Stimulated activated CD8-positive, alpha-beta memory T cell treated with anti-CD3 and anti-CD28 coated beads, Interleukin-12 subunit alpha, Interleukin-12 subunit beta, amount 100 ng/mL, for 4 hours (primary cell): Measurements from ENCODE around the gene ITCH.
"Not testable (repeated sequence)": the region's sequence is repeated elsewhere in the genome, so short reads cannot be mapped to it uniquely, and the experiment has no call there.

Experiments
- DNase-seq: peaks from one replicate; pipeline ENCODE4 v3.0.0-alpha.2; 2020; ENCODE audit warnings: low read depth

The ITCH gene

GRCh38 chr20:34414525-34414924 is 51.5 kb downstream of the ITCH start:
- not testable (repeated sequence) for DNase-seq

DNA sequence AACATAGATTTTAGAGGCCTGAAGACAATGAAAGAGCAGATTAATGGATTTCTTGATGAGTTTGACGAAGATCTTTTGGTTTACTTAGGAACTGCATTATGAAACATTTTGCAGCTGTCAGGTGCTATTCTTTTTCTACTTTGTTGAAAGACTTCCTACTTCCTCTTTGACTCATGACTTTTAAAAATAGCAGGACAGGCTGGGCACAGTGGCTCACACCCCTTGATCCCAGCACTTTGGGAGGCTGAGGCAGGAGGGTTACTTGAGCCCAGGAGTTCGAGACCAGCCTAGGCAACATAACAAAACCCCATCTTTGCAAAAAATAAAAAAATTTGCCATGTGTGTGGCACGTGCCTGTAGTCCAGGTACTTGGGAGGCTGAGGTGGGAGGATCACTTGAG is 52.0 kb downstream of the ITCH start:
- no peak for DNase-seq

DNA sequence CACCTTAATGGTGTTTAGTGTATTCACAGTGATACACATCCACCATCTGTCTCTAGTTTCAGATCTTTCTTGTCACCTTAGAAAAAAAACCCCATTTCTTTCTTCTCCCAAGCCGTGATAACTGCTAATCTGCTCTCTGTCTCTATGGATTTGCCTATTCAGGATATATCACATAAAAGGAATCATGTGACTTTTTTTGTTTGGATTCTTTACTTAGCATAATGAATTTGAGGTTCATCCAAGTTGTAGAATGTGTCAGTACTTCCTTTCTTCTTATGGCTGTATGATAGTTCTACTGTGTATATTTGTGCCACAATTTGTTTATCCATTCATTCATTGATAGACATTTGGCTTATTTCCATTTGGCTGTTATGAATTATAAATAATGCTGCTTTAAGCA is 57.1 kb downstream of the ITCH start:
- DNase-seq = no peak

DNA sequence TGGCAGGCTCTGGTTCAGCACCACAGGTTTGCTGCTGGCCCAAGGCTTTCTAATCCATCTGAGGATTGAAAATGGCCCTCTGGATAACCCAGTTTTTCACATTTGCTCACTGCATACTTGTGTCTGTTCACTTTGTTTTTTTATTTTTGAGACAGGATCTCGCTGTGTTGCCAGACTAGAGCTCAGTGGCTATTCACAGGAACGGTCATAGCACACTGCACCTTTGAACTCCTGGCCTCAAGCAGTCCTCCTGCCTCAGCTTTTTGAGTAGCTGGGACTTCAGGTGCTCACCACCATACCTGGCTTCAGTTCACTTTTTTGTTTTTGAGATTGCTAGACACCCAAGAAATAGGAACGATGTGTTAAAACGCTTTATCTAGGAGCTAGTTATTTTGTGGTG is 57.9 kb downstream of the ITCH start:
- no peak for DNase-seq

- DNase-seq = no peak
Measured at GRCh38 chr20:34421766-34422466, 58.8 kb downstream of the ITCH start.

DNA sequence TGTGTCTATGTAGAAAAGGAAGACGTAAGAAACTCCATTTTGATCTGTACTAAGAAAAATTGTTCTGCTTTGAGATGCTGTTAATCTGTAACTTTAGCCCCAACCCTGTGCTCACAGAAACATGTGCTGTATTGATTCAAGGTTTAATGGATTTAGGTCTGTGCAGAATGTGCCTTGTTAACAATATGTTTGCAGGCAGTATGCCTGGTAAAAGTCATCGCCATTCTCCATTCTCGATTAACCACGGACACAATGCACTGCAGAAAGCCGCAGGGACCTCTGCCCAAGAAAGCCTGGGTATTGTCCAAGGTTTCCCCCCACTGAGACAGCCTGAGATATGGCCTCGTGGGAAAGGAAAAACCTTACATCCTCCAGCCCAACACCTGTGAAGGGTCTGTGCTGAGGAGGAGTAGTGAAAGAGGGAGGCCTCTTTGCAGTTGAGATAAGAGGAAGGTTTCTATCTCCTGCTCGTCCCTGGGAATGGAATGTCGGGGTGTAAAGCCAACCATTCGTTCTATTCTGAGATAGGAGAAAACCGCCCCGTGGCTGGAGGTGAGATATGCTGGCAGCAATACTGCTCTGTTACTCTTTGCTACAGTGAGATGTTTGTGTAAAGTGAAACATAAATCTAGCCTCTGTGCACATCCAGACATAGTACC is 62.1 kb downstream of the ITCH start:
- not testable (repeated sequence) for DNase-seq

DNA sequence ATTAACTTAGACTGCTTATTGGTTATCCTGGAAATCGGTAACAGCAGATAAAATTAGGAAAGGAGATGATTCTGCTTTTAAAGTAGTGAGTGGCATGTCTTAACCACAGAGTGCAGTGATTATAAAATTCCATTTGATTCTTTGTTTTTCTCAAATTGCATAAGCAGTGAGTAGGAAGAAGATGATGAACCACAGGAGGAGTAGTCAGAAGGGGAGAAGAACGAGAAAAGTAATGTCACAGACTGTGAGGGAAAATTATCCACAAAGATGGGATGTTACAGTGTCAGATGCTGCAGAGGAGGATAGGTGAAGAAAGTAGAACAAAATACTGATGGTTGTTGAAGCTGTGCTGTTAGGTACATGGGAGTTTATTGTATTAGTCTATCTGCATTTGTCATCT is 63.0 kb downstream of the ITCH start:
- no peak for DNase-seq

GRCh38 chr20:34427331-34427730 is 64.3 kb downstream of the ITCH start:
- DNase-seq = no peak

DNA sequence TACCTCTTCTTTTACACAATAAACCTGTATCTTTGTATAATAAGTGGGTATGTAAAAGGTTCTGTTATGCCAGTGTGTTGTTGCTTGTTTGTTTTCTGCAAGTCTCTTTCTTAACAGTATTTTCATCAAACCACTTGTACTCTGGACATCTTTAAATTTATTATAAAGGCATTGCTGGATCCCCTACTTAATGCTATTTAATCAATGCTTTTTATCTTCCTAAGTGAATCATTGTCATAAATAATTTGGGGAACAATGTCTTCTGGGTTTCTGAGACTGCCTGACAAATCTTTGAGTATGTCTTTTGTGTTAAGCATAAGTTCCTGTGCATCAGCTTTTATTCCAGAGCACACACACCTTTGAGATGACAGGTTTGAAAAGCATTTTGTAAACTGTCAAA is 64.7 kb downstream of the ITCH start:
- no peak for DNase-seq

DNA sequence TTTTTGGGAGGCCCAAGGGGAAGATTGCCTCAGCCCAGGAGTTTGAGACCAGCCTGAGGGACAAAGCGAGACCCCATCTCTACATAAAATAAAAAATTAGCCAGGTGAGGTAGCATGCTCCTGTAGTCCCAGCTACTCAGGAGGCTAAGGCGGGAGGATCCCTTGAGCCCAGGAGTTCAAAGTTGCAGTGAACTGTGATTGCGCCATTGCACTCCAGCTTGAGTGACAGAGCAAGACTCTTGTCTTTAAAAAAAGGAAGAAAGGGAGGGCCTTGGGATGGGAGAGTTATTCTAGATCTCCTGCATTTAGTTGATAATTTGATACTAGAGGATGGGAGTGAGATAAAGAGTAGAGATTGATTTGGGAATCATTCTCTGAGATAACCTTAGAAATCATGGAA is 68.1 kb downstream of the ITCH start:
- DNase-seq = no peak

DNA sequence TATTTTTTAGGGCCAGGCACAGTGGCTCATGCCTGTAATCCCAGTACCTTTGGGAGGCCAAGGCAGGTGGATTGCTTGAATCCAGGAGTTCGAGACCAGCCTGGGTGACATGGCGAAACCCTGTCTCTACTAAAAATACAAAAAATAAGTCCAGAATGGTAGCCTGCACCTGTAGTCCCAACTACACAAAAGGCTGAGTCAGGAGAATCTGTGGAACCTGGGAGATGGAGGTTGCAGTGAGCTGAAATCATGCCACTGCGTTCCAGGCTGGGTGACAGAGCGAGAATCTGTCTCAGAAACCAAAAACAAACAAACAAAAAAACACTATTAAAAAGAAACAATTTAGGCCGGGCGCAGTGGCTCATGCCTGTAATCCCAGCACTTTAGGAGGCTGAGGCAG is 69.6 kb downstream of the ITCH start:
- not testable (repeated sequence) for DNase-seq

DNA sequence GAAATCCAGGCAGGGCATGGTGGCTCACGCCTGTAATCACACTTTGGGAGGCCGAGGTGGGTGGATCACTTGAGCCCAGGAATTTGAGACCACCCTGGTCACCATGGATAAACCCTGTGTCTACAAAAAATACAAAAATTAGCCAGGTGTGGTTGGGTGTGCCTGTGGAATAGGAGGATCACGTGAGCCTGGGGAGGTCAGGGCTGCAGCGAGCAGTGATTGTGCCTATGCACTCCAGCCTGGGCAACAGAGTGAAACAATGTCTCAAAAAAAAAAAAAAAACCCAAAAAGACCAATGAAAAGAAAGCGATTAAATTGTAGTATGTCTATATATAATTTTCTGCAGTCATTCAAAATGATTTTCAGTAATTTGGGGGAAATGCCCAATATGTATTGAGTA is 70.3 kb downstream of the ITCH start:
- no peak for DNase-seq

- no peak for DNase-seq
Measured at GRCh38 chr20:34435589-34435988, 72.5 kb downstream of the ITCH start.

DNA sequence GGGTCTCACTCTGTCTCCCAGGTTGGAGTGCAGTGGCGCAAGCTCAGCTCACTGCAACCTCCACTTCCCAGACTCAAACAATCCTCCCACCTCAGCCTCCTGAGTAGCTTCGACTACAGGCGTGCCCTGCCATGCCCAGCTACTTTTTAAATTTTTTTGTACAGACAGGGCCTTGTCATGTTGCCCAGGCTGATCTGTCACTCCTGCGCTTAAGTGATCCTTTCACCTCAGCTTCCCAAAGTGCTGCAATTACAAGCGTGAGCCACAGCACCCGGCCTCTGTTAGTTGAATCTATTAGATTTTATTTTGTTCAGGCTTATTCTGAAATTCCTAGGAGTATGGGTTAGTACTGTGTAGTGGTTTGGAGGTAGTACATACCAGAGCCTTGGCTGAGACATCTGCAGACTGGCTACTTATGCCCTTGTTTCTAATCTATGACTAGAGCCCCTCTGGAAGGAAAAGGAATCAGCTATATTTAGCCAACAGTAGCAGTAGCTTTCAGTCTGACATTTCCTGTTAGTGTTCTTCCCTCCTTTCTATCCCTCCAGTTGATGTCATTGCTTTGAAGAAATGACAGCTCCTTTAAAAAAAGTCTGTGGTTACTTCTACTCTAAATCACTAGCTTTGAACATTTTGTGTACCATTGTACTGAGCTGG is 74.4 kb downstream of the ITCH start:
- DNase-seq = no peak

- no peak for DNase-seq
Measured at GRCh38 chr20:34439168-34439567, 76.1 kb downstream of the ITCH start.

DNA sequence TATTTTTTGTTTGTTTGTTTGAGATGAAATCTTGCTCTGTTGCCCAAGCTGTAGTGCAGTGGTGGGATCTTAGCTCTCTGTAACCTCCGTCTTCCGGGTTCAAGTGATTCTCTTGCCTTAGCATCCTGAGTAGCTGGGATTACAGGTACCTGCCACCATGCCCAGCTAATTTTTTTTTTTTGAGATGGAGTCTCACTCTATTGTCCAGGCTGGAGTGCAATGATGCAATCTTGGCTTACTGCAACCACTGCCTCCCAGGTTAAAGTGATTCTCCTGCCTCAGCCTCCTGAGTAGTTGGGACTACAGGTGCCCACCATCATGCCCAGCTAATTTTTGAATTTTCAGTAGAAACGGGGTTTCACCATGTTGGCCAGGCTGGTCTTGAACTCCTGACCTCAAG is 78.3 kb downstream of the ITCH start:
- DNase-seq = not testable (repeated sequence)

- no peak for DNase-seq
Measured at GRCh38 chr20:34443546-34443945, 80.5 kb downstream of the ITCH start.

- no peak for DNase-seq
Measured at GRCh38 chr20:34445177-34446065, 82.3 kb downstream of the ITCH start.

DNA sequence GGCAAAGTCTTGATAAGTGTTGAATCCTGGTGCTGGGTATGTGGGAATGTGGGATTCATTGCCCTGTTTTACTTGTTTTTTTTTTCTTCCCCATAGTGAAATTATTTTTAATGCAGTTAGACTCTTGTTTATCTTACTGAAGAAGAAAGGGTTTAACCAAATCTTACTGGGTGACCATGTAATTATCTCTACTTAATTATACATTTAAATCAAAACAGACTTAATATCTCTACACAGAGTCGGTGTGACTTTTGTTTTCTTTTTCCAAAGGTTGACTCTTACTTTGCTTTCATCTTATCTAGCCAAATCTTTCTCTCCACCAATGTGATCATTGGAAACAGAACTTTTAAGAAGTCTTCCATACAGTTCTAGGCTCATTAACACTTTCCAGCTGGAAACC is 85.4 kb downstream of the ITCH start:
- no peak for DNase-seq

DNA sequence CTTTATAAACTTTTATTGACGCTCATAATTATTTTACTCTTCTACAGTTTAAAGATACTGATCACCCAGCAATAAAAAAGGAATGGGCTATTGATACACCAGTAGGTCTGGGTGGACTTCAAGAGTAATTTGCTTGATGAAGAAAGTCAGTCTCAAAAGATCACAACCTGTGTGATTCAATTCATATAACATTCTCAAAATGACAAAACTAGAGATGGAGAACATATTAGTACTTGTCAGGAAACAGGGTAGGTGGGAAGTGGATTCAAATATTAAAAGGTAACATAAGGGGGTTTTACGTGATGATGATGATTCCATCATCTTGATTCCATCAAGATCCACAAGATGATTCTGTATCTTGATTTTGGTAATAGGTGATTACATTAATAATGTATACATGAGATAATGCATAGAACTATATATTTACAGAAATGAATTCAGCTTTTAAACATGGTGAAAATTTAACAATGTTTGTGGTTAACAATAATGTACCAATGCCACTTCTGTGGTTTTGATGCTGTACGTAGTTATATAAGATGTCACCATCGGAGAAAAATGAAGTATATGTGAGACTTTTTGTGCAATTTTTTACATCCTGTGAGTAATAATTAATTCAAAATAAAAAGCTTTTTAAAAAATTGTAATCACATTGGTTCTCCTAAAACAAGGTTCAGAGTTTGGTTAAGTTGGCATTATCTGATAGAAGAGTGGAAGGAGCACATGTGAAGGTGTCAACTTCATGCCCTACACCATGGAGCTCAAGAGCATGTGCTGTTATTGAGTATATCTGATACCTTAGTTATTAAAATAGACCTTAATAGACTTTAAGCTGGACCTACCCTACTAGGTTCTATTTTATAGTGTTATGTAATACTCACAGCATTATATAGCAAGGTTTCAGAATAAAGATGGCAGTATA is 86.9 kb downstream of the ITCH start:
- DNase-seq = no peak

DNA sequence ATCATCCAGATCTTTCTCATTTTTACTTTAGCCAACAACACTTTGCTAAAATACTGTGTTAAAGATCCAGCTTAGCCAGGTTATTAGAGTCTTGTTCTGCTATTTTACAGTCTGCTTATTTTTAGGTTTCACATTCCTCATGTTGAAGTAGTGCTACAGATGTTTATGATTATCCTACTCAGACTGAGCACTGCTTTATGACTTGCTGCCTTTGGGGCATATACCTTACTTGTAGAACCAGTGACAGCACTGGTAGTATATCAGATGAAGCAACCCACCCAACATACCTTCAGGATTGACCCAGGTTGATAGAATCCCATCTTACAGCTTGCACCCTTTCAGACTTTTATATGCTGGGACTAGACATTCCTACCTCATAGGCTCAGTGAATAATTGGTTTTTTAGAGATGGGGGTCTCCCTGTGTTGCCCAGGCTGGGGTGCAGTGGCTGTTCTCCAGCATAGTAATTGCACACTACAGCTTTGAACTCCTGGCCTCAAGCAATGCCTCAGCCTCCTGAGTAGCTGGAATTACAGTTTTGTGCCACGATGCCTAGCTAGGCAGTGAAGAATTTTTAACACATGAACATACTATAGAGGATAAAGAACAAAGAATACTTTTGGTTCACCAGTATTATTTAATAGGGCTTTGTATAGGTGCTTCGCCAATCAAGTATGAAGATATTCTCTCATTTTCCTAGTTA is 89.4 kb downstream of the ITCH start:
- DNase-seq = no peak
